ENCODE data around the gene CALN1.

- TF ChIP-seq GATA3 (IDR thresholded peaks at IDR 0.05; ENCODE audit: low read depth, low read length) (no peak), GATA2 (IDR thresholded peaks at IDR 0.05; ENCODE audit: low read depth, low read length) (no peak)
These were observed 405.1 kb downstream of the CALN1 start for GRCh38 chr7:72007018-72007417.

Data from SH-SY5Y (cell line).